NT2/D1 (cell line): ENCODE measurements around the gene FAM222B.

Source experiments
- SUZ12 ChIP-seq: IDR thresholded peaks from 2 replicates; pipeline ENCODE4 v1.6.1; 2011; ENCODE audit not compliant: insufficient read length, insufficient read depth; ENCODE audit errors: extremely low read depth
- YY1 ChIP-seq: IDR thresholded peaks from 2 replicates; pipeline ENCODE4 v1.6.1; 2011; ENCODE audit not compliant: insufficient read length, insufficient read depth
- ZNF274 ChIP-seq: IDR thresholded peaks from 2 replicates; pipeline ENCODE4 v1.6.1; 2011; ENCODE audit warnings: mild to moderate bottlenecking, low read depth, low read length

DNA sequence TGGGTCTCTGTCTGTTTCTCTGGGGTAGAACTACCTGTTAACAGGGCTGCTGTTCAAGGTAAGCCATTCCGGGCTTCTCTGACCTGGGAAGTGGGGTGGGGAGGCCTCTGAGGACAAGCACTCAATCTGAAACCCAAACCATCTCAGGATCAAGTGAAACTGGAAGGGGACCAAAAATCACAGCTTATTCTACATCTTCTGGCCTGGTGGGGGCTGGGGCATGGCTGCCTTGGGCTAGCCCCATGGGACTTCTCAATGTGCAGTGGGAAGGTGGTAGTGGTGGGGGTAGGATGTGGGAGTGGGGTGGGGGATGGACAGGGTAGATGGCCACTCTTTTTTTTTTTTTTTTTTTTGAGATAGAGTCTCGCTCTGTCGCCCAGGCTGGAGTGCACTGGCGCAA is 49.4 kb upstream of the FAM222B start:
- no peak for TF ChIP-seq ZNF274
- TF ChIP-seq SUZ12, result no peak
- TF ChIP-seq YY1, result no peak
